Fibroblast of lung (primary cell): ENCODE data around the gene ATP10A.

ENCODE experiments used
- EZH2 ChIP-seq: IDR thresholded peaks from 2 replicates; pipeline ENCODE4 v1.5.1; 2012; ENCODE audit warnings: low read length, control low read depth, mild to moderate bottlenecking; ENCODE audit errors: missing control alignments
- TF ChIP-seq, protein P1 (sequence below), 2 donors: IDR thresholded peaks in 1 of 2; conservative IDR thresholded peaks in 1 of 2; 1 replicate in 1 of 2; 2 replicates in 1 of 2; pipeline ENCODE4 v1.5.1; 2011 to 2012; ENCODE audit warnings: low read length in 2 of 2, control low read depth in 1 of 2, inconsistent platforms in 1 of 2, low read depth in 1 of 2, mild to moderate bottlenecking in 1 of 2

DNA sequence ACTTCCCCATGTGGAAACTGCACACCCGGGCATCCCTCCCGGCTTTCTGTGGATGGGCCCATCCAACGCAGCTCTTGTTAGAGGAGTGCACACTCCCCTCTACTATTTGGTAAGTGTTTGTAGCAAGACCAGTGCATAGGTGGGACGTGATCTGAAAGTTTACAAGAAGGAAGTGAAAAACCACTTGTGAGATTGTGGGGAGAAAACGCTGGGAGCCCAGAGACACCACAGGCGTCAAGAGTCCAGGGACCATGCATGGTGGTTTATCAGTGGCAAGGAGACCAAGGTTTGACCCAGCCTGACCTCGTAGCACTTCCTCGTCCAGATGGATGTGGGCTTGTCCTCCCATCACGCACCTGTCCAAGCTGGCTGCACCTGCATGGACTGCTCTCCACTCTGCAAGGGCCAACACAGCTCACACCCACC, 51.6 kb downstream of the ATP10A start:
- TF ChIP-seq, protein P1, sequence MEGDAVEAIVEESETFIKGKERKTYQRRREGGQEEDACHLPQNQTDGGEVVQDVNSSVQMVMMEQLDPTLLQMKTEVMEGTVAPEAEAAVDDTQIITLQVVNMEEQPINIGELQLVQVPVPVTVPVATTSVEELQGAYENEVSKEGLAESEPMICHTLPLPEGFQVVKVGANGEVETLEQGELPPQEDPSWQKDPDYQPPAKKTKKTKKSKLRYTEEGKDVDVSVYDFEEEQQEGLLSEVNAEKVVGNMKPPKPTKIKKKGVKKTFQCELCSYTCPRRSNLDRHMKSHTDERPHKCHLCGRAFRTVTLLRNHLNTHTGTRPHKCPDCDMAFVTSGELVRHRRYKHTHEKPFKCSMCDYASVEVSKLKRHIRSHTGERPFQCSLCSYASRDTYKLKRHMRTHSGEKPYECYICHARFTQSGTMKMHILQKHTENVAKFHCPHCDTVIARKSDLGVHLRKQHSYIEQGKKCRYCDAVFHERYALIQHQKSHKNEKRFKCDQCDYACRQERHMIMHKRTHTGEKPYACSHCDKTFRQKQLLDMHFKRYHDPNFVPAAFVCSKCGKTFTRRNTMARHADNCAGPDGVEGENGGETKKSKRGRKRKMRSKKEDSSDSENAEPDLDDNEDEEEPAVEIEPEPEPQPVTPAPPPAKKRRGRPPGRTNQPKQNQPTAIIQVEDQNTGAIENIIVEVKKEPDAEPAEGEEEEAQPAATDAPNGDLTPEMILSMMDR (conservative IDR thresholded peaks at IDR 0.05 in 1 of 2, IDR thresholded peaks at IDR 0.05 in 1 of 2; ENCODE audit: low read depth in 1 of 2, low read length in 2 of 2) = no peak
- no peak for TF ChIP-seq EZH2
